K562 (cell line): ENCODE measurements around the gene ADK. TPM values are rescaled to one million over a fixed set of nuclear protein-coding genes. Genes with fewer than 3 reads are reported as not detected.
A peak's percentile ranks its signal among the peaks of the same experiment; 100 is the strongest.

Experiments used
- ARNT ChIP-seq, 2 experiments: fragments of 450-650 bp; IDR thresholded peaks; 2 replicates each; pipeline ENCODE4 v1.6.1; 2016; ENCODE audit warnings: mild to moderate bottlenecking in 1 of 2
- ATF3 ChIP-seq, 2 experiments: fragments of 450-650 bp in 1 of 2; sonication (generic) in 1 of 2; formaldehyde crosslinking in 1 of 2; IDR thresholded peaks in 1 of 2; conservative IDR thresholded peaks in 1 of 2; 2 replicates each; pipeline versions ENCODE4 v1.6.1 to v1.8.1; 2016 to 2023; ENCODE audit warnings: mild to moderate bottlenecking in 2 of 2, moderate library complexity in 2 of 2, inconsistent platforms in 1 of 2, missing genetic modification reagents in 1 of 2
- CCNT2 ChIP-seq: IDR thresholded peaks from 2 replicates; pipeline ENCODE4 v1.6.1; 2011; ENCODE audit warnings: borderline replicate concordance, low read depth, mild to moderate bottlenecking, moderate library complexity, mixed read lengths, low read length; ENCODE audit not compliant: insufficient read length; ENCODE audit errors: extremely low read depth
- CLOCK ChIP-seq: fragments of 250-450 bp; sonication (Bioruptor Pico); IDR thresholded peaks from 2 replicates; pipeline ENCODE4 v1.4.0; 2020; ENCODE audit warnings: mild to moderate bottlenecking, moderate library complexity, borderline replicate concordance
- DEAF1 ChIP-seq: fragments of 450-650 bp; formaldehyde crosslinking; IDR thresholded peaks from 2 replicates; pipeline ENCODE4 v1.4.0; 2020; ENCODE audit warnings: mild to moderate bottlenecking, moderate library complexity
- FOXK2 ChIP-seq, 2 experiments: fragments of 450-650 bp; IDR thresholded peaks in 1 of 2; conservative IDR thresholded peaks in 1 of 2; 2 replicates each; pipeline ENCODE4 v1.6.1; 2016; ENCODE audit warnings: low read depth in 2 of 2, mild to moderate bottlenecking in 1 of 2
- NBN ChIP-seq: fragments of 450-650 bp; IDR thresholded peaks from 2 replicates; pipeline ENCODE4 v1.6.1; 2016; ENCODE audit warnings: low read depth, mild to moderate bottlenecking
- SMARCA5 ChIP-seq: fragments of 450-650 bp; IDR thresholded peaks from 2 replicates; pipeline ENCODE4 v1.6.1; 2016
- TRIM28 ChIP-seq: fragments of 450-650 bp; IDR thresholded peaks from 2 replicates; pipeline ENCODE4 v1.6.1; 2017
- YBX1 ChIP-seq: fragments of 450-650 bp; IDR thresholded peaks from 2 replicates; pipeline ENCODE4 v1.7.1; 2016; ENCODE audit warnings: mild to moderate bottlenecking
- ZNF143 ChIP-seq: sonication (generic); formaldehyde crosslinking; IDR thresholded peaks from 2 replicates; pipeline ENCODE4 v1.9.0; 2022; ENCODE audit warnings: mild to moderate bottlenecking, missing genetic modification reagents
- ZNF282 ChIP-seq: sonication (generic); formaldehyde crosslinking; IDR thresholded peaks from 2 replicates; pipeline ENCODE4 v1.8.1; 2023; ENCODE audit warnings: missing genetic modification reagents
- ZNF3 ChIP-seq: fragments of 250-450 bp; sonication (Bioruptor Pico); IDR thresholded peaks from 2 replicates; pipeline ENCODE4 v1.5.0; 2021; ENCODE audit warnings: mild to moderate bottlenecking, moderate library complexity
- ZNF347 ChIP-seq: fragments of 450-650 bp; formaldehyde crosslinking; IDR thresholded peaks from 2 replicates; pipeline ENCODE4 v1.4.0; 2020; ENCODE audit warnings: low read depth, mild to moderate bottlenecking, moderate library complexity
- ZNF583 ChIP-seq: fragments of 250-450 bp; sonication (Bioruptor Pico); IDR thresholded peaks from 2 replicates; pipeline ENCODE4 v1.4.0; 2020
- polyA plus RNA-seq, 8 experiments: library from polyadenylated mRNA; depleted of rRNA in 4 of 8; stranded (reverse) in 5 of 8; unstranded in 3 of 8; fragments of >200 nt; fragmentation: Nextera tagmentation in 2 of 8; fragmentation: Illumina TruSeq in 1 of 8; extraction: Ambion mirVana in 2 of 8; extraction: Trizol in 1 of 8; gene quantifications; 2 replicates each; pipeline versions ENCODE4 v1.2.1 to v1.2.3, GENCODE V29; 2011 to 2014; ENCODE audit warnings: inconsistent platforms in 1 of 8, missing spikeins in 1 of 8
- total RNA-seq, 7 experiments: library from RNA; depleted of rRNA in 6 of 7; stranded (reverse); fragments of >200 nt in 6 of 7; fragmentation: Illumina TruSeq in 2 of 7; extraction: Trizol in 2 of 7; gene quantifications; 2 replicates each; pipeline versions ENCODE4 v1.2.1 to v1.2.3, GENCODE V29; 2011 to 2021; ENCODE audit warnings: low replicate concordance in 1 of 7
- TF ChIP-seq, protein P1 (sequence below): sonication (generic); formaldehyde crosslinking; IDR thresholded peaks from 2 replicates; pipeline ENCODE4 v1.8.0; 2022; ENCODE audit warnings: mild to moderate bottlenecking, missing genetic modification reagents
- TF ChIP-seq, protein P2 (sequence below): fragments of 250-450 bp; sonication (Bioruptor Pico); IDR thresholded peaks from 2 replicates; pipeline ENCODE4 v1.8.0; 2021; ENCODE audit warnings: mild to moderate bottlenecking, moderate library complexity

ADK gene
- total and polyA plus RNA-seq, 9 of the 15 experiments (the other 6 are each of a cell fraction or from before 2014, with no cell fraction given) = 54.2 to 97.8 (median 73.6) TPM

DNA sequence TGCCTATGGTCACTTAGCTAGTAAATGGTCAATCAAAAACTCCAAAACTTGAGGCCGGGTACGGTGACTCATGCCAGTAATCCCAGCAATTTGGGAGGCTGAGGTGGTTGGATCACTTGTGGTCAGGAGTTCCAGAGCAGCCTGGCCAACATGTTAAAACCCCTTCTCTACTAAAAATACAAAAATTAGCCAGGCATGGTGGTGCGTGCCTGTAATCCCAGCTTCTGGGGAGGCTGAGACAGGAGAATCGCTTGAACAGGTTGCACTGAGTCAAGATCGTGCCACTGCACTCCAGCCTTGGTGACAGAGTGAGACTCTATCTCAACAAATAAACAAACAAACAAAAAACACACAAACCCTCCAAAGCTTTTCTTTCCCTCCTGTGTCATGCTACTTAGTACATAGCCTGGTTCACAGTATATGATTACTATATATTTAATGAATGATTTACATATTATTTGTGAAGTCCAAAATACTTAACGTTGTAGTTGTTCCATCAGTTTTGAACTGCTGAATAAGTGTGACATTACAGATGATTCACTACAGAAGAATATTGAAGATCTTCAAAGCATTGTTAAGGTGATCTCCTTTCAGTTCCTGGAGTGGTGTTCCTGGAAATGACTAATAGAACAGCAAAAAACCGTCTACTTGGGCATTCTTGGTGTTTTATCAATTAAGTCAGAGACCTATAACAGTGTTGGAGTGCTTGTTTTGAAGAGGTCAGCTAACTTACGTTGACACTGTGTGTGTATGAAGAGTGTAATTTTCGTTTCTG, 72.9 kb downstream of the ADK start (continued):
- TF ChIP-seq TRIM28 (no peak), FOXK2 (conservative IDR thresholded peaks at IDR 0.05 in 1 of 2, IDR thresholded peaks at IDR 0.05 in 1 of 2; ENCODE audit: low read depth in 2 of 2) (no peak), YBX1 (no peak), ZNF282 (CRISPR knock-in tag) (no peak), ZNF347 (CRISPR knock-in tag) (no peak), ZNF143 (CRISPR knock-in tag) (no peak), DEAF1 (CRISPR knock-in tag) (no peak), ZNF583 (CRISPR knock-in tag) (no peak), ATF3 (IDR thresholded peaks at IDR 0.05) (peak; percentile 62), ATF3 (CRISPR knock-in tag; conservative IDR thresholded peaks at IDR 0.05) (no peak), NBN (0 out of 2 replicates have a peak, but pooled peaks have one; percentile 37), ZNF3 (CRISPR knock-in tag) (no peak), CCNT2 (no peak), CLOCK (CRISPR knock-in tag) (no peak), ARNT (IDR thresholded peaks at IDR 0.05) (no peak), SMARCA5 (peak; percentile 45; the same call in 1 of the 2 replicates)
- TF ChIP-seq, protein P1, sequence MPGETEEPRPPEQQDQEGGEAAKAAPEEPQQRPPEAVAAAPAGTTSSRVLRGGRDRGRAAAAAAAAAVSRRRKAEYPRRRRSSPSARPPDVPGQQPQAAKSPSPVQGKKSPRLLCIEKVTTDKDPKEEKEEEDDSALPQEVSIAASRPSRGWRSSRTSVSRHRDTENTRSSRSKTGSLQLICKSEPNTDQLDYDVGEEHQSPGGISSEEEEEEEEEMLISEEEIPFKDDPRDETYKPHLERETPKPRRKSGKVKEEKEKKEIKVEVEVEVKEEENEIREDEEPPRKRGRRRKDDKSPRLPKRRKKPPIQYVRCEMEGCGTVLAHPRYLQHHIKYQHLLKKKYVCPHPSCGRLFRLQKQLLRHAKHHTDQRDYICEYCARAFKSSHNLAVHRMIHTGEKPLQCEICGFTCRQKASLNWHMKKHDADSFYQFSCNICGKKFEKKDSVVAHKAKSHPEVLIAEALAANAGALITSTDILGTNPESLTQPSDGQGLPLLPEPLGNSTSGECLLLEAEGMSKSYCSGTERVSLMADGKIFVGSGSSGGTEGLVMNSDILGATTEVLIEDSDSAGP (CRISPR knock-in tag) = no peak
- TF ChIP-seq, protein P2, sequence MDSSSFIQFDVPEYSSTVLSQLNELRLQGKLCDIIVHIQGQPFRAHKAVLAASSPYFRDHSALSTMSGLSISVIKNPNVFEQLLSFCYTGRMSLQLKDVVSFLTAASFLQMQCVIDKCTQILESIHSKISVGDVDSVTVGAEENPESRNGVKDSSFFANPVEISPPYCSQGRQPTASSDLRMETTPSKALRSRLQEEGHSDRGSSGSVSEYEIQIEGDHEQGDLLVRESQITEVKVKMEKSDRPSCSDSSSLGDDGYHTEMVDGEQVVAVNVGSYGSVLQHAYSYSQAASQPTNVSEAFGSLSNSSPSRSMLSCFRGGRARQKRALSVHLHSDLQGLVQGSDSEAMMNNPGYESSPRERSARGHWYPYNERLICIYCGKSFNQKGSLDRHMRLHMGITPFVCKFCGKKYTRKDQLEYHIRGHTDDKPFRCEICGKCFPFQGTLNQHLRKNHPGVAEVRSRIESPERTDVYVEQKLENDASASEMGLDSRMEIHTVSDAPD (CRISPR knock-in tag) = no peak
